OCI-LY3 (cell line): Measurements from ENCODE around the gene HPCAL1.

ENCODE experiments used
- CTCF ChIP-seq: fragments of 200-600, 300-600 bp; sonication (generic); IDR thresholded peaks from 2 replicates; pipeline ENCODE4 v1.5.1; 2014; ENCODE audit warnings: antibody characterized with exemption, low read length, low read depth
- EZH2phosphoT487 ChIP-seq: fragments of 200-600 bp; shearing (Covaris generic); IDR thresholded peaks from 2 replicates; pipeline ENCODE4 v1.6.1; 2018; ENCODE audit warnings: antibody characterized with exemption, mixed run types, low read depth

- no peak for TF ChIP-seq CTCF
- TF ChIP-seq EZH2phosphoT487, result no peak
These were observed 120.2 kb downstream of the HPCAL1 start for GRCh38 chr2:10422732-10423399.
